OCI-LY1 (cell line): ENCODE data around the gene SPARC.

Source experiments
- H2AFZ ChIP-seq: fragments of 200-600 bp; sonication (generic), shearing (Covaris generic); 2 replicates; pipeline ENCODE4 v1.6.0; 2014; ENCODE audit warnings: antibody characterized with exemption, mild to moderate bottlenecking, low read length
- H3F3A ChIP-seq: fragments of 200-600 bp; sonication (generic), shearing (Covaris generic); 2 replicates; pipeline ENCODE4 v1.6.0; 2014; ENCODE audit warnings: mild to moderate bottlenecking, antibody characterized with exemption, low read length, moderate library complexity; ENCODE audit not compliant: insufficient read depth
- H3K27ac ChIP-seq: fragments of 200-600 bp; sonication (generic); 2 replicates; pipeline ENCODE4 v1.5.1; 2014; ENCODE audit warnings: low read length, mixed run types, mild to moderate bottlenecking, low read depth; ENCODE audit not compliant: poor library complexity, severe bottlenecking
- H3K27me3 ChIP-seq: fragments of 200-600 bp; sonication (generic); 2 replicates; pipeline ENCODE4 v1.6.0; 2014; ENCODE audit warnings: antibody characterized with exemption, mild to moderate bottlenecking, low read length, moderate library complexity; ENCODE audit not compliant: insufficient read depth
- H3K36me3 ChIP-seq: fragments of 200-600 bp; sonication (generic); 2 replicates; pipeline ENCODE4 v1.6.1; 2014; ENCODE audit warnings: mild to moderate bottlenecking, antibody characterized with exemption, low read length, moderate library complexity, mixed read lengths; ENCODE audit not compliant: insufficient read depth
- H3K4me1 ChIP-seq: fragments of 200-600 bp; sonication (generic); 2 replicates; pipeline ENCODE4 v1.5.1; 2014; ENCODE audit warnings: mild to moderate bottlenecking, low read length, moderate library complexity; ENCODE audit not compliant: insufficient read depth, severe bottlenecking
- H3K4me2 ChIP-seq: fragments of 200-600 bp; sonication (generic), shearing (Covaris generic); 2 replicates; pipeline ENCODE4 v1.6.1; 2014; ENCODE audit warnings: low read length
- H3K4me3 ChIP-seq: fragments of 200-600 bp; sonication (generic); 2 replicates; pipeline ENCODE4 v1.5.1; 2014; ENCODE audit warnings: low read length, low read depth, mild to moderate bottlenecking, mixed read lengths; ENCODE audit not compliant: poor library complexity, severe bottlenecking
- H3K79me2 ChIP-seq: fragments of 200-600 bp; shearing (Covaris generic); 2 replicates; pipeline ENCODE4 v1.6.1; 2016; ENCODE audit warnings: mixed run types, low read length, mixed read lengths; ENCODE audit not compliant: insufficient read depth
- H3K9ac ChIP-seq: fragments of 200-600 bp; sonication (generic), shearing (Covaris generic); 2 replicates; pipeline ENCODE4 v1.6.1; 2014; ENCODE audit warnings: mild to moderate bottlenecking, low read length, mixed read lengths
- H3K9me2 ChIP-seq: fragments of 200-600 bp; sonication (generic), shearing (Covaris generic); 2 replicates; pipeline ENCODE4 v1.6.1; 2014; ENCODE audit warnings: low read depth, mild to moderate bottlenecking, low read length, mixed read lengths
- H3K9me3 ChIP-seq: fragments of 200-600 bp; shearing (Covaris generic); 2 replicates; pipeline ENCODE4 v1.6.1; 2014; ENCODE audit warnings: low read length, mixed read lengths
- H4K20me1 ChIP-seq: fragments of 200-600 bp; sonication (generic), shearing (Covaris generic); 2 replicates; pipeline ENCODE4 v1.6.0; 2016; ENCODE audit warnings: mild to moderate bottlenecking, low read length; ENCODE audit not compliant: insufficient read depth
- CTCF ChIP-seq: fragments of 200-600 bp; sonication (generic), shearing (Covaris generic); IDR thresholded peaks from 2 replicates; pipeline ENCODE4 v1.5.1; 2017; ENCODE audit warnings: mild to moderate bottlenecking, antibody characterized with exemption, low read length, moderate library complexity, mixed read lengths
- EZH2 ChIP-seq: fragments of 200-600 bp; sonication (generic), shearing (Covaris generic); IDR thresholded peaks from 2 replicates; pipeline ENCODE4 v1.8.0; 2017; ENCODE audit warnings: borderline replicate concordance, mixed run types, mild to moderate bottlenecking, antibody characterized with exemption, low read length, moderate library complexity, mixed read lengths

The SPARC gene

GRCh38 chr5:151632941-151633340 lies 53.8 kb downstream of the SPARC start:
- Histone ChIP-seq H3K79me2 (no peaks in the 10 kb centered on the region), H4K20me1 (no peaks in the 10 kb centered on the region), H3K4me3 (no peak overlapping the region), H3K9me3 (no peaks in the 10 kb centered on the region), H3K27me3 (peaks cover 4% of the 10 kb centered on the region; the same call in 1 of the 2 replicates), H3K9me2 (no peaks in the 10 kb centered on the region), H3K4me2 (no peak overlapping the region), H3K27ac (no peak overlapping the region), H3K9ac (no peak overlapping the region), H3F3A (no peaks in the 10 kb centered on the region), H3K4me1 (no peaks in the 10 kb centered on the region), H3K36me3 (no peaks in the 10 kb centered on the region), H2AFZ (no peak overlapping the region)
- TF ChIP-seq EZH2 = no peak

GRCh38 chr5:151632524-151632923 lies 54.2 kb downstream of the SPARC start:
- TF ChIP-seq EZH2 = no peak
- no peak for TF ChIP-seq CTCF
- H3K9ac ChIP-seq = no peak overlapping the region
- H2AFZ ChIP-seq = no peak overlapping the region
- no peaks in the 10 kb centered on the region for H3K79me2 ChIP-seq
- no peaks in the 10 kb centered on the region for H3K9me3 ChIP-seq
- H3K4me1 ChIP-seq = no peaks in the 10 kb centered on the region
- H3K4me2 ChIP-seq = no peak overlapping the region
- H3K36me3 ChIP-seq = no peaks in the 10 kb centered on the region
- H3K4me3 ChIP-seq = no peak overlapping the region
- no peaks in the 10 kb centered on the region for H4K20me1 ChIP-seq
- no peak overlapping the region for H3K27ac ChIP-seq
- H3F3A ChIP-seq = no peaks in the 10 kb centered on the region
- H3K9me2 ChIP-seq = no peaks in the 10 kb centered on the region
- H3K27me3 ChIP-seq = peaks cover 4% of the 10 kb centered on the region; the same call in 1 of the 2 replicates

GRCh38 chr5:151631941-151632340 lies 54.8 kb downstream of the SPARC start:
- H3K4me1 ChIP-seq = no peaks in the 10 kb centered on the region
- H3F3A ChIP-seq = no peaks in the 10 kb centered on the region
- no peak overlapping the region for H3K9ac ChIP-seq
- H4K20me1 ChIP-seq = no peaks in the 10 kb centered on the region
- H3K27me3 ChIP-seq = peaks cover 4% of the 10 kb centered on the region; the same call in 1 of the 2 replicates
- H3K4me3 ChIP-seq = no peak overlapping the region
- no peak overlapping the region for H3K27ac ChIP-seq
- no peaks in the 10 kb centered on the region for H3K9me3 ChIP-seq
- TF ChIP-seq CTCF = no peak
- no peak for TF ChIP-seq EZH2
- no peak overlapping the region for H2AFZ ChIP-seq
- no peaks in the 10 kb centered on the region for H3K9me2 ChIP-seq
- no peak overlapping the region for H3K4me2 ChIP-seq
- H3K36me3 ChIP-seq = no peaks in the 10 kb centered on the region
- H3K79me2 ChIP-seq = no peaks in the 10 kb centered on the region

- Histone ChIP-seq H3K79me2 (no peaks in the 10 kb centered on the region), H3K9me3 (no peaks in the 10 kb centered on the region), H3K9me2 (no peaks in the 10 kb centered on the region), H3K27ac (no peak overlapping the region), H4K20me1 (no peaks in the 10 kb centered on the region), H3K36me3 (no peaks in the 10 kb centered on the region), H3F3A (no peaks in the 10 kb centered on the region), H3K4me3 (no peak overlapping the region), H3K27me3 (peaks cover 4% of the 10 kb centered on the region; the same call in 1 of the 2 replicates), H2AFZ (no peak overlapping the region), H3K4me2 (no peak overlapping the region), H3K4me1 (no peaks in the 10 kb centered on the region), H3K9ac (no peak overlapping the region)
- no peak for TF ChIP-seq EZH2
- no peak for TF ChIP-seq CTCF
Measured at GRCh38 chr5:151630088-151630487, 56.6 kb downstream of the SPARC start.
